HepG2 (cell line): ENCODE results near the gene TSPAN5. TPM values are rescaled to one million over a fixed set of nuclear protein-coding genes. Genes with fewer than 3 reads are reported as not detected.

Experiments used
- ATAC-seq: fragments of 200-7000 bp; cut with Tn5 transposase; 3 replicates; pipeline ENCODE4 v1.9.1; 2020; ENCODE audit warnings: mild to moderate bottlenecking, moderate library complexity
- BruUV-seq: library from RNA; stranded (reverse); fragments of 400-500 nt; replicated peaks from 2 replicates; lab custom pipeline; 2021; lab: Mats Ljungman, UMichigan
- CTCF ChIA-PET: fragments of 300-600 bp; formaldehyde crosslinking; extraction: SDS; loops from one replicate; lab custom pipeline; 2021; ENCODE audit warnings: low total read pairs, inconsistent platforms, low intra/inter-chr PET ratio; lab: Yijun Ruan, JAX
- POLR2A ChIA-PET: fragments of 350-600 bp; sonication (Branson Sonifier 250); formaldehyde crosslinking; loops from one replicate; lab custom pipeline; 2020; ENCODE audit warnings: antibody characterized with exemption, inconsistent platforms; lab: Yijun Ruan, JAX
- DNase-seq: peaks from one replicate; pipeline ENCODE4 v3.0.0-alpha.2; 2015; ENCODE audit warnings: low spot score
- FAIRE-seq: peaks from 3 replicates; lab custom pipeline; 2011; peaks lifted over from hg19 to GRCh38; lab: Jason Lieb, UNC
- H2AFZ ChIP-seq: one replicate; pipeline ENCODE4 v1.6.1; 2011; ENCODE audit warnings: low read length, inconsistent platforms
- H3K27ac ChIP-seq: fragments of 300-600 bp; 3 replicates; pipeline ENCODE4 v1.8.0; 2011; ENCODE audit warnings: mixed run types, mild to moderate bottlenecking, mixed read lengths, low read length, inconsistent platforms; ENCODE audit not compliant: insufficient read depth; ENCODE audit errors: extremely low read length
- H3K27me3 ChIP-seq, 2 experiments: fragments of 200-600 bp in 1 of 2; 2 replicates in 1 of 2; 3 replicates in 1 of 2; pipeline versions ENCODE4 v1.6.0 to v1.8.0; 2011; ENCODE audit warnings: low read length in 2 of 2, mild to moderate bottlenecking in 2 of 2, moderate library complexity in 2 of 2, inconsistent platforms in 1 of 2; ENCODE audit not compliant: insufficient read depth in 2 of 2, control insufficient read depth in 1 of 2
- H3K36me3 ChIP-seq, 2 experiments: fragments of 200-600 bp in 1 of 2; replicated peaks in 1 of 2; 2 replicates in 1 of 2; 3 replicates in 1 of 2; pipeline versions ENCODE4 v1.5.1 to v1.8.0; 2011; ENCODE audit warnings: low read length in 2 of 2, inconsistent platforms in 1 of 2; ENCODE audit not compliant: insufficient read depth in 2 of 2, control insufficient read depth in 1 of 2
- H3K4me1 ChIP-seq: 2 replicates; pipeline ENCODE4 v1.5.1; 2012; ENCODE audit warnings: low read length, inconsistent platforms; ENCODE audit not compliant: insufficient read depth
- H3K4me2 ChIP-seq: 2 replicates; pipeline ENCODE4 v1.6.0; 2011; ENCODE audit warnings: low read depth, low read length, inconsistent platforms
- H3K4me3 ChIP-seq, 3 experiments: fragments of 200-600 bp in 1 of 3; sonication (generic), shearing (Covaris generic) in 1 of 3; replicated peaks in 1 of 3; 2 replicates each; pipeline ENCODE4 v1.5.1; 2011 to 2016; ENCODE audit warnings: low read length in 3 of 3, inconsistent platforms in 2 of 3, low read depth in 2 of 3, mild to moderate bottlenecking in 2 of 3, control low read depth in 1 of 3, mixed read lengths in 1 of 3; ENCODE audit not compliant: insufficient read depth in 1 of 3
- H3K79me2 ChIP-seq: one replicate; pipeline ENCODE4 v1.6.1; 2011; ENCODE audit warnings: low read length, inconsistent platforms; ENCODE audit not compliant: insufficient read depth
- H3K9ac ChIP-seq: 2 replicates; pipeline ENCODE4 v1.6.0; 2011; ENCODE audit warnings: mild to moderate bottlenecking, low read depth, low read length, inconsistent platforms; ENCODE audit not compliant: insufficient read depth
- H3K9me3 ChIP-seq: 2 replicates; pipeline ENCODE4 v1.5.1; 2012; ENCODE audit warnings: mild to moderate bottlenecking, low read length
- H4K20me1 ChIP-seq: 2 replicates; pipeline ENCODE4 v1.6.0; 2011; ENCODE audit warnings: inconsistent platforms, mild to moderate bottlenecking, low read length, moderate library complexity; ENCODE audit not compliant: insufficient read depth
- DNMT1 ChIP-seq: sonication (generic); formaldehyde crosslinking; IDR thresholded peaks from 2 replicates; pipeline ENCODE4 v1.5.1; 2020; ENCODE audit warnings: mild to moderate bottlenecking, missing genetic modification reagents
- REXO4 ChIP-seq: sonication (generic); formaldehyde crosslinking; IDR thresholded peaks from 2 replicates; pipeline ENCODE4 v1.8.0; 2022; ENCODE audit warnings: missing genetic modification reagents, mild to moderate bottlenecking, borderline replicate concordance
- U2AF1 ChIP-seq: fragments of 200-400 bp; formaldehyde crosslinking; optimal IDR thresholded peaks from 2 replicates; pipeline ENCODE3; 2017; ENCODE audit warnings: mild to moderate bottlenecking, low read depth, low read length
- ZBTB49 ChIP-seq: sonication (generic); formaldehyde crosslinking; IDR thresholded peaks from 2 replicates; pipeline ENCODE4 v1.4.0; 2020; ENCODE audit warnings: missing genetic modification reagents, borderline replicate concordance
- ZNF160 ChIP-seq: sonication (generic); formaldehyde crosslinking; IDR thresholded peaks from 2 replicates; pipeline ENCODE4 v1.8.0; 2022; ENCODE audit warnings: mild to moderate bottlenecking, inconsistent platforms, missing genetic modification reagents
- ZNF564 ChIP-seq: sonication (generic); formaldehyde crosslinking; IDR thresholded peaks from 2 replicates; pipeline ENCODE4 v1.8.1; 2023; ENCODE audit warnings: mild to moderate bottlenecking, missing genetic modification reagents
- ZNF569 ChIP-seq: sonication (generic); formaldehyde crosslinking; IDR thresholded peaks from 2 replicates; pipeline ENCODE4 v1.5.0; 2020; ENCODE audit warnings: mild to moderate bottlenecking, missing genetic modification reagents, moderate library complexity, borderline replicate concordance
- ZNF710 ChIP-seq: sonication (generic); formaldehyde crosslinking; IDR thresholded peaks from 2 replicates; pipeline ENCODE4 v1.5.0; 2020; ENCODE audit warnings: mild to moderate bottlenecking, missing genetic modification reagents, borderline replicate concordance
- WGBS: methylation state at CpG from one replicate; pipeline ENCODE4 v1.1.6; 2017; ENCODE audit warnings: low lambda C conversion rate; 5-methylcytosine and 5-hydroxymethylcytosine counted together
- in situ Hi-C: cut with HindIII; loops from 2 replicates; pipeline ENCODE4 v1.10.0; 2017; ENCODE audit warnings: low pct_unique_long_range_greater_than_20kb; ENCODE audit not compliant: extremely low pct_ligation_motif_present
- intact Hi-C: fragments of 100-400 bp; cut with micrococcal nuclease; formaldehyde crosslinking; loops from one replicate; pipeline ENCODE4 v1.10.0; 2022; ENCODE audit not compliant: unreplicated experiment
- polyA plus RNA-seq, 8 experiments: library from polyadenylated mRNA; depleted of rRNA in 3 of 8; stranded (reverse) in 7 of 8; unstranded in 1 of 8; fragments of >200 nt; fragmentation: Illumina TruSeq in 4 of 8; extraction: Trizol in 4 of 8; gene quantifications; 2 replicates each; pipeline versions ENCODE4 v1.2.1 to v1.2.3, GENCODE V29; 2011 to 2016; ENCODE audit warnings: low read depth in 4 of 8, missing spikeins in 1 of 8, mixed read lengths in 1 of 8; ENCODE audit not compliant: insufficient read depth in 1 of 8
- total RNA-seq, 5 experiments: library from RNA; depleted of rRNA; stranded (reverse); fragments of >200 nt; fragmentation: Illumina TruSeq; extraction: Trizol; gene quantifications; 2 replicates each; pipeline ENCODE4 v1.2.3, GENCODE V29; 2016; ENCODE audit warnings: low read depth in 1 of 5

The TSPAN5 gene
- total and polyA plus RNA-seq, 2 of the 13 experiments (the other 11 are each of a cell fraction or from before 2014, with no cell fraction given) = 0.20 to 0.53 TPM

- ATAC-seq (no peak), DNase-seq (no peak), FAIRE-seq (no peak)
- no peaks in the 10 kb centered on the region for H3K9me3 ChIP-seq
- H3K79me2 ChIP-seq = no peaks in the 10 kb centered on the region
- H3K27ac ChIP-seq = no peak overlapping the region
- H3K4me3 ChIP-seq = no peak overlapping the region
- no peaks in the 10 kb centered on the region for H4K20me1 ChIP-seq
- POLR2A ChIA-PET = no interaction called here
- no TSS peak for BruUV-seq
- H2AFZ ChIP-seq = no peak overlapping the region
- no peak overlapping the region for H3K9ac ChIP-seq
- H3K4me1 ChIP-seq = peaks cover 10% of the 10 kb centered on the region; the same call in 1 of the 2 replicates
- peaks cover 0 to 3% of the 10 kb centered on the region in 2 experiments; a peak in 1 of 5 replicates for H3K27me3 ChIP-seq
- intact Hi-C loops = no loop called here
- in situ Hi-C loops = no loop called here
- WGBS = 21% methylated on average over 5 of the region's 5 CpGs
- no peak for TF ChIP-seq ZNF569
- TF ChIP-seq DNMT1 (CRISPR knock-in tag) = no peak
- TF ChIP-seq U2AF1 = no peak
- no peak for TF ChIP-seq ZBTB49 (CRISPR knock-in tag)
- TF ChIP-seq ZNF564 (CRISPR knock-in tag) = peak; percentile 97
- no peak for TF ChIP-seq ZNF710
- TF ChIP-seq ZNF160 = no peak
- TF ChIP-seq REXO4 (CRISPR knock-in tag) = no peak
- H3K36me3 ChIP-seq = no peaks in the 10 kb centered on the region
- CTCF ChIA-PET = no interaction called here
- no peak overlapping the region for H3K4me2 ChIP-seq
These were observed 141.8 kb downstream of the TSPAN5 start for GRCh38 chr4:98516441-98517217.
